IPS-18a (cell line): Measurements from ENCODE around the gene NT5C3A.

Experiments used
- H3K27ac ChIP-seq: one replicate; pipeline ENCODE4 v1.5.1; 2013; ENCODE audit warnings: low read length
- H3K27me3 ChIP-seq: one replicate; pipeline ENCODE4 v1.6.1; 2013; ENCODE audit warnings: mild to moderate bottlenecking, low read length; ENCODE audit not compliant: control insufficient read depth, insufficient read depth
- H3K36me3 ChIP-seq: one replicate; pipeline ENCODE4 v1.6.1; 2013; ENCODE audit warnings: low read depth, low read length; ENCODE audit not compliant: control insufficient read depth
- H3K4me1 ChIP-seq: one replicate; pipeline ENCODE4 v1.6.1; 2013; ENCODE audit warnings: low read depth, low read length; ENCODE audit not compliant: control insufficient read depth
- H3K4me3 ChIP-seq: one replicate; pipeline ENCODE4 v1.5.1; 2013; ENCODE audit warnings: low read length
- H3K9ac ChIP-seq: one replicate; pipeline ENCODE4 v1.6.1; 2013; ENCODE audit warnings: mild to moderate bottlenecking, low read length, moderate library complexity
- H3K9me3 ChIP-seq: one replicate; pipeline ENCODE4 v1.6.1; 2013; ENCODE audit warnings: low read depth, low read length; ENCODE audit not compliant: control insufficient read depth

Gene NT5C3A

DNA sequence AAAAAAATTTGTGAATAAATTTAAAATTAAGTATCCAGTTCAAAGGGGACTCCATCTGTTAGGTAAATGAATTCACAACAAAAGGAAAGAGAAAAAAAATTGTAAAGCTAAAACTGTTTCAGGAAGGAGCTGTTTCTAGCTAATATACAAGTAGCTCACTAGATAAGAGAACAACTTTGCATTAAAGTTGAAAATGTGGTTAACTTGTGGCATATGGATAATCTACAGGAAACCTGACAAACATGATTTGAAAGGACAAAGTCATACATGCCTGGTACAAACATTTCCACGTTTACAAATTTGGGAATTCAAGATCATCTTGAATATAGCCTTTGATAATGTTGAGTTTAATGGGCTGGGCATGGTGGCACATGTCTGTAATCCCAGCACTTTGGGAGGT, 8.9 kb downstream of the NT5C3A start:
- H3K4me1 ChIP-seq: no peaks in the 10 kb centered on the region

GRCh38 chr7:33050535-33051318, 11.8 kb downstream of the NT5C3A start:
- Histone ChIP-seq H3K4me3 (no peak overlapping the region), H3K27ac (no peak overlapping the region), H3K9me3 (no peaks in the 10 kb centered on the region), H3K9ac (no peak overlapping the region), H3K36me3 (no peaks in the 10 kb centered on the region), H3K27me3 (no peaks in the 10 kb centered on the region), H3K4me1 (no peaks in the 10 kb centered on the region)

More for the DNA sequence above, 8.9 kb downstream of the NT5C3A start:
- no peak overlapping the region for H3K9ac ChIP-seq
- H3K9me3 ChIP-seq: no peaks in the 10 kb centered on the region
- H3K27me3 ChIP-seq: no peaks in the 10 kb centered on the region
- no peaks in the 10 kb centered on the region for H3K36me3 ChIP-seq
- no peak overlapping the region for H3K4me3 ChIP-seq
- H3K27ac ChIP-seq: no peak overlapping the region

- Histone ChIP-seq H3K9me3 (no peaks in the 10 kb centered on the region), H3K4me1 (no peaks in the 10 kb centered on the region), H3K36me3 (no peaks in the 10 kb centered on the region), H3K27ac (no peak overlapping the region), H3K4me3 (no peak overlapping the region), H3K27me3 (no peaks in the 10 kb centered on the region), H3K9ac (no peak overlapping the region)
Observed at GRCh38 chr7:33048704-33049103, 13.9 kb downstream of the NT5C3A start.

- no peaks in the 10 kb centered on the region for H3K27me3 ChIP-seq
- no peak overlapping the region for H3K27ac ChIP-seq
- no peak overlapping the region for H3K4me3 ChIP-seq
- H3K4me1 ChIP-seq: no peaks in the 10 kb centered on the region
- no peaks in the 10 kb centered on the region for H3K9me3 ChIP-seq
- H3K36me3 ChIP-seq: no peaks in the 10 kb centered on the region
- H3K9ac ChIP-seq: no peak overlapping the region
Observed at GRCh38 chr7:33048257-33048656, 14.3 kb downstream of the NT5C3A start.

DNA sequence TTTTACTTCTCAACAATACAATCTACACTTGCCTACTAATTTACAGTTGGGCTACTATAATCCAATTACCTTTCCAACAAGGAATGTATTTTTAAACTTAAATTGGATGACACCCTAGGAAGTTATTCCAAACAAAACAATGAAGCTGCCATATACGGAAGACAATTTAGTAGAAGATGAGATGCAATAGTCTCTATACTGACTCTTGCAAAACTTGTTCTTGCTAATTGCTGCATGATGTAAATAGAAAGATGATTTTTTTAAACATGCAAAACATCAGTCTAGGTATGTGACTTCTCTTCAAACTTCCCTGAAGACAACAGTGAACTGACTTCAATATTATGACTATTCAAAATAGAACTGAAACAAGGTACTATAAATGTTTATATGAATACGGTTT, 17.6 kb downstream of the NT5C3A start:
- Histone ChIP-seq H3K9me3 (no peaks in the 10 kb centered on the region), H3K27me3 (no peaks in the 10 kb centered on the region), H3K9ac (no peak overlapping the region), H3K4me3 (no peak overlapping the region), H3K27ac (no peak overlapping the region), H3K36me3 (no peaks in the 10 kb centered on the region), H3K4me1 (no peaks in the 10 kb centered on the region)

GRCh38 chr7:33044401-33044718, 18.2 kb downstream of the NT5C3A start:
- Histone ChIP-seq H3K9me3 (no peaks in the 10 kb centered on the region), H3K27ac (no peak overlapping the region), H3K36me3 (no peaks in the 10 kb centered on the region), H3K27me3 (no peaks in the 10 kb centered on the region), H3K4me3 (no peak overlapping the region), H3K9ac (no peak overlapping the region), H3K4me1 (no peaks in the 10 kb centered on the region)

GRCh38 chr7:33043501-33044400, 18.8 kb downstream of the NT5C3A start:
- Histone ChIP-seq H3K27me3 (no peaks in the 10 kb centered on the region), H3K9me3 (no peaks in the 10 kb centered on the region), H3K4me3 (no peak overlapping the region), H3K36me3 (no peaks in the 10 kb centered on the region), H3K4me1 (no peaks in the 10 kb centered on the region), H3K9ac (no peak overlapping the region), H3K27ac (no peak overlapping the region)

DNA sequence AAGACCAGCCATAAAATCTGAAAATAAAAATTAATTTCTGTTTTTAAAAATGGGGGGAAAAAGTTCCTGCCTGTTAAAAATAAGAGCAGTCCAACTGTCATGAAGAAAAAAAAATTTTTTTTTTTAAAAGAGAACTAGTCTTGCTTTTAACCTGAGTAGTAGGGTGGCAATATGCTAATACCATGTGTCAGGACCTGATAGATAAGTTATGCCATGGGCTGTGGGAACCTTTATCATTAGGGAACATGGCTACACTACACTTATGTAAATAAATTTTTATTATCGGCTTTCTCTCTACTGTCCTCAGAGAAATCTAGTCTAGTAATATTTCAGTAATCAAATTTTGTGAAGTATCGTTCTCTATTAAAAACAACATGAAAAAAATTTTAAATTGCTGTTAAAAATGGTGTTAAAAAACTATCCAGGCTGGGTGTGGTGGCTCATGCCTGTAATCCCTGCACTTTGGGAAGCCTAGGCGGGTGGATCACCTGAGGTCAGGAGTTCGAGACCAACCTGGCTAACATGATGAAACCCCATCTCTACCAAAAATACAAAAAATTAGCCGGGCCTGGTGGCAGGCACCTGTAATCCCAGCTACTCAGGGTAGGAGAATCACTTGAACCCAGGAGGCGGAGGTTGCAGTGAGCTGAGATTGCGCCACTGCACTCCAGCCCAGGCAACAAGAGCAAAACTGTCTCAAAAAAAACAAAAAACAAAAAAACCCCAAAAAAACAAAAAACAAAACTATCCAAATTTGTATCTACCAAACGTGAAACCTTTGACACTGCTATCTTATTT, 20.7 kb downstream of the NT5C3A start:
- Histone ChIP-seq H3K4me3 (no peak overlapping the region), H3K4me1 (no peaks in the 10 kb centered on the region), H3K27ac (no peak overlapping the region), H3K27me3 (no peaks in the 10 kb centered on the region), H3K9ac (no peak overlapping the region), H3K9me3 (no peaks in the 10 kb centered on the region), H3K36me3 (no peaks in the 10 kb centered on the region)

GRCh38 chr7:33040803-33041516, 21.6 kb downstream of the NT5C3A start:
- Histone ChIP-seq H3K36me3 (no peaks in the 10 kb centered on the region), H3K27ac (no peak overlapping the region), H3K4me1 (no peaks in the 10 kb centered on the region), H3K9ac (no peak overlapping the region), H3K27me3 (no peaks in the 10 kb centered on the region), H3K4me3 (no peak overlapping the region), H3K9me3 (no peaks in the 10 kb centered on the region)

DNA sequence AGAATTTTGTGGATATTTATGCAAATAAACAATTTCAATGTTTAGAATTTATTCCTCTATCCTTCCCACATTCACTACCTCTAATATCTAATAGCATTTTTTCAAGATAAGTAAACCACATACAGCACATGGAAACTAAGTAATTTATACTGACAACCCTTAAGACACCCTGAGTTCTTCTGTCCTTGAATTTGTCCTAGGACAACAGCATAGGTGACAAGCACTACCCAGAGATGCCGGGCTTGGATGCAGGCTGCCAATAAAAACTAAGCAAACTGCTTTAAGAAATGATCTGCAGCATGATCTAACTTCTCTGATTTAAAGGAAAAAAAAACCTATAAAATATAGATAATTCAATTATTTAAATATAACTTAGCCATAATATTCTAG, 22.7 kb downstream of the NT5C3A start:
- Histone ChIP-seq H3K4me3 (no peak overlapping the region), H3K4me1 (no peaks in the 10 kb centered on the region), H3K36me3 (no peaks in the 10 kb centered on the region), H3K9ac (no peak overlapping the region), H3K9me3 (no peaks in the 10 kb centered on the region), H3K27ac (no peak overlapping the region), H3K27me3 (no peaks in the 10 kb centered on the region)
